Natural killer cell (primary cell): ENCODE measurements around the gene MFSD2B. TPM values are rescaled to one million over a fixed set of nuclear protein-coding genes. Genes with fewer than 3 reads are reported as not detected.

ENCODE experiments used
- ATAC-seq, 3 donors: fragments of 150-1000 bp in 2 of 3; fragments of 200-7000 bp in 1 of 3; cut with Tn5 transposase; 1 replicate in 1 of 3; 2 replicates in 2 of 3; pipeline ENCODE4 v1.10.0; 2021; ENCODE audit warnings: mild to moderate bottlenecking in 2 of 3, moderate library complexity in 2 of 3
- DNase-seq, 2 donors: peaks; one replicate each; pipeline versions ENCODE4 v3.0.0 to v3.0.0-alpha.2; 2013 to 2021; ENCODE audit warnings: mixed read lengths in 1 of 2
- H3K27ac ChIP-seq: one replicate; pipeline ENCODE4 v1.5.1; 2013; ENCODE audit warnings: mild to moderate bottlenecking, low read length
- H3K27me3 ChIP-seq: one replicate; pipeline ENCODE4 v1.6.1; 2013; ENCODE audit warnings: low read length; ENCODE audit not compliant: control insufficient read depth, insufficient read depth
- H3K36me3 ChIP-seq: one replicate; pipeline ENCODE4 v1.6.1; 2013; ENCODE audit warnings: low read length; ENCODE audit not compliant: control insufficient read depth, insufficient read depth
- H3K4me1 ChIP-seq: one replicate; pipeline ENCODE4 v1.6.1; 2013; ENCODE audit warnings: low read length; ENCODE audit not compliant: control insufficient read depth, insufficient read depth
- H3K4me3 ChIP-seq: one replicate; pipeline ENCODE4 v1.5.1; 2013; ENCODE audit warnings: low read length
- H3K9me3 ChIP-seq: one replicate; pipeline ENCODE4 v1.6.1; 2013; ENCODE audit warnings: low read length; ENCODE audit not compliant: control insufficient read depth, insufficient read depth
- H3K27ac Mint-ChIP-seq, 2 donors: one replicate each; pipeline ENCODE4 v1.8.0; 2022; ENCODE audit warnings: mild to moderate bottlenecking in 2 of 2, mixed read lengths in 2 of 2, moderate library complexity in 1 of 2
- H3K27me3 Mint-ChIP-seq, 2 donors: one replicate each; pipeline ENCODE4 v1.8.0; 2022; ENCODE audit warnings: low read depth in 2 of 2, mixed read lengths in 2 of 2
- H3K36me3 Mint-ChIP-seq: one replicate; pipeline ENCODE4 v1.8.0; 2022; ENCODE audit warnings: mixed read lengths
- H3K4me1 Mint-ChIP-seq, 2 donors: one replicate each; pipeline ENCODE4 v1.8.0; 2022; ENCODE audit warnings: mixed read lengths in 2 of 2
- H3K4me3 Mint-ChIP-seq: one replicate; pipeline ENCODE4 v1.8.0; 2022; ENCODE audit warnings: mild to moderate bottlenecking, moderate library complexity, mixed read lengths
- H3K9me3 Mint-ChIP-seq, 2 donors: one replicate each; pipeline ENCODE4 v1.8.0; 2022; ENCODE audit warnings: mixed read lengths in 2 of 2
- WGBS: methylation state at CpG from one replicate; pipeline ENCODE4 v1.1.7; 2013; ENCODE audit warnings: missing lambda C conversion rate; ENCODE audit not compliant: insufficient coverage; 5-methylcytosine and 5-hydroxymethylcytosine counted together
- intact Hi-C: fragments of 100-400 bp; cut with micrococcal nuclease; formaldehyde crosslinking; loops from one replicate; pipeline ENCODE4 v1.14.2; 2022
- total RNA-seq, 4 donors: library from RNA; stranded (reverse); fragments of 120-200 nt in 1 of 4; gene quantifications; one replicate each; pipeline versions ENCODE4 v1.2.3 to v1.2.4, GENCODE V29; 2013 to 2022
- TF ChIP-seq, protein P1 (sequence below): fragments of 200-600 bp; IDR thresholded peaks from one replicate; pipeline ENCODE4 v1.8.0; 2022; ENCODE audit warnings: antibody characterized with exemption

MFSD2B gene
- total RNA-seq, 3 donors from 2014 or later (not counting 1 experiment from before 2014, with no cell fraction given): 0.93 to 1.1 TPM; not detected in 1

DNA sequence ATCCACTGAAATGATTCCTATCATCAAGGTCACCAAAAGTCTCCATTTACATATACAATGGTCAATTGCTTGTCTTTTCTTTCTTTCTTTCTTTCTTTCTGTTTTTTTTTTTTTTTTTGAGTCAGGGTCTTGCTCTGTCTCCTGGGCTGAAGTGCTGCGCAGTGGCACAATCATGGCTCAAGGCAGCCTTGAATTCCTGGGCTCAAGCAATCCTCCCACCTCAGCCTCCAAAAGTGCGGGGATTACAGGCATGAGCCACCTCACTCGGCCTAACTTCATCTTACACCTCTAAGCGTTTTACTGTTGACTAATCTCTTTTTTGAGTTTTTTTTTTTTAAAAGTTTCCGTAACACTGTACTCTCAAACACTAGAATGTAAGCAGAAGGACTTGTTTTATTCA, 65.4 kb downstream of the MFSD2B start:
- TF ChIP-seq, protein P1, sequence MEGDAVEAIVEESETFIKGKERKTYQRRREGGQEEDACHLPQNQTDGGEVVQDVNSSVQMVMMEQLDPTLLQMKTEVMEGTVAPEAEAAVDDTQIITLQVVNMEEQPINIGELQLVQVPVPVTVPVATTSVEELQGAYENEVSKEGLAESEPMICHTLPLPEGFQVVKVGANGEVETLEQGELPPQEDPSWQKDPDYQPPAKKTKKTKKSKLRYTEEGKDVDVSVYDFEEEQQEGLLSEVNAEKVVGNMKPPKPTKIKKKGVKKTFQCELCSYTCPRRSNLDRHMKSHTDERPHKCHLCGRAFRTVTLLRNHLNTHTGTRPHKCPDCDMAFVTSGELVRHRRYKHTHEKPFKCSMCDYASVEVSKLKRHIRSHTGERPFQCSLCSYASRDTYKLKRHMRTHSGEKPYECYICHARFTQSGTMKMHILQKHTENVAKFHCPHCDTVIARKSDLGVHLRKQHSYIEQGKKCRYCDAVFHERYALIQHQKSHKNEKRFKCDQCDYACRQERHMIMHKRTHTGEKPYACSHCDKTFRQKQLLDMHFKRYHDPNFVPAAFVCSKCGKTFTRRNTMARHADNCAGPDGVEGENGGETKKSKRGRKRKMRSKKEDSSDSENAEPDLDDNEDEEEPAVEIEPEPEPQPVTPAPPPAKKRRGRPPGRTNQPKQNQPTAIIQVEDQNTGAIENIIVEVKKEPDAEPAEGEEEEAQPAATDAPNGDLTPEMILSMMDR: no peak
- H3K9me3 Mint-ChIP-seq: no peaks in the 10 kb centered on the region
- H3K4me1 Mint-ChIP-seq: peaks cover 12 to 32% of the 10 kb centered on the region in 2 donors
- DNase-seq (no peak), ATAC-seq (no peak)
- H3K27ac Mint-ChIP-seq: peak overlapping the region; percentile 94 to 98
- Histone ChIP-seq H3K36me3 (peaks cover 20% of the 10 kb centered on the region), H3K9me3 (no peaks in the 10 kb centered on the region), H3K27ac (peak overlapping the region; percentile 89), H3K27me3 (no peaks in the 10 kb centered on the region), H3K4me1 (peaks cover 17% of the 10 kb centered on the region), H3K4me3 (peak overlapping the region; percentile 94)
- no peaks in the 10 kb centered on the region for H3K27me3 Mint-ChIP-seq
- intact Hi-C loops: no loop called here
- 76% methylated on average over 4 of the region's 5 CpGs for WGBS
- peak overlapping the region; percentile 94 for H3K4me3 Mint-ChIP-seq
- no peaks in the 10 kb centered on the region for H3K36me3 Mint-ChIP-seq

Other genes starting within 250 kb of the MFSD2B start
- gene ATAD2B, start 83.0 kb upstream of the MFSD2B start, total RNA-seq: 10 to 100 TPM; 71.5 to 85.7 (median 84.0) TPM
- gene UBXN2A, start 69.6 kb upstream of the MFSD2B start, total RNA-seq: 10 to 100 TPM; 14.7 to 18.0 (median 16.2) TPM
- gene WDCP, start 37.3 kb downstream of the MFSD2B start, total RNA-seq: 10 to 100 TPM in 2 of 3 donors, 1 to 10 TPM in 1; 2.4 to 11.8 (median 11.2) TPM
- 1 to 10 TPM; 1.5 to 3.4 (median 3.3) TPM for gene FKBP1B, start 39.7 kb downstream of the MFSD2B start, total RNA-seq
- 10 to 100 TPM; 57.2 to 65.1 (median 57.4) TPM for gene SF3B6, start 66.2 kb downstream of the MFSD2B start, total RNA-seq
- gene TP53I3, start 74.7 kb downstream of the MFSD2B start, total RNA-seq: 1 to 10 TPM; 1.6 to 2.6 (median 2.0) TPM
- not detected for gene PFN4, start 113.2 kb downstream of the MFSD2B start, total RNA-seq
- gene FAM228B, start 113.4 kb downstream of the MFSD2B start, total RNA-seq: 10 to 100 TPM; 31.4 to 35.9 (median 31.5) TPM
- gene FAM228A, start 165.0 kb downstream of the MFSD2B start, total RNA-seq: under 1 TPM in 2 of 3 donors, not detected in 1; 0.34 to 0.82 TPM